NCI-H345 treated with DMSO at 0.1 percent for 48 hours (cell line): Measurements from ENCODE around the gene SLC6A6.

Experiments
- DNase-seq: peaks from one replicate; lab custom pipeline; 2025; ENCODE audit not compliant: unreplicated experiment; lab: John Stamatoyannopoulos, UW

SLC6A6 gene

GRCh38 chr3:14415501-14415900, 13.1 kb downstream of the SLC6A6 start:
- DNase-seq, result no peak

GRCh38 chr3:14416453-14416852, 14.0 kb downstream of the SLC6A6 start:
- DNase-seq, result no peak

- DNase-seq, result no peak
These were observed 16.2 kb downstream of the SLC6A6 start for GRCh38 chr3:14418296-14419250.

DNA sequence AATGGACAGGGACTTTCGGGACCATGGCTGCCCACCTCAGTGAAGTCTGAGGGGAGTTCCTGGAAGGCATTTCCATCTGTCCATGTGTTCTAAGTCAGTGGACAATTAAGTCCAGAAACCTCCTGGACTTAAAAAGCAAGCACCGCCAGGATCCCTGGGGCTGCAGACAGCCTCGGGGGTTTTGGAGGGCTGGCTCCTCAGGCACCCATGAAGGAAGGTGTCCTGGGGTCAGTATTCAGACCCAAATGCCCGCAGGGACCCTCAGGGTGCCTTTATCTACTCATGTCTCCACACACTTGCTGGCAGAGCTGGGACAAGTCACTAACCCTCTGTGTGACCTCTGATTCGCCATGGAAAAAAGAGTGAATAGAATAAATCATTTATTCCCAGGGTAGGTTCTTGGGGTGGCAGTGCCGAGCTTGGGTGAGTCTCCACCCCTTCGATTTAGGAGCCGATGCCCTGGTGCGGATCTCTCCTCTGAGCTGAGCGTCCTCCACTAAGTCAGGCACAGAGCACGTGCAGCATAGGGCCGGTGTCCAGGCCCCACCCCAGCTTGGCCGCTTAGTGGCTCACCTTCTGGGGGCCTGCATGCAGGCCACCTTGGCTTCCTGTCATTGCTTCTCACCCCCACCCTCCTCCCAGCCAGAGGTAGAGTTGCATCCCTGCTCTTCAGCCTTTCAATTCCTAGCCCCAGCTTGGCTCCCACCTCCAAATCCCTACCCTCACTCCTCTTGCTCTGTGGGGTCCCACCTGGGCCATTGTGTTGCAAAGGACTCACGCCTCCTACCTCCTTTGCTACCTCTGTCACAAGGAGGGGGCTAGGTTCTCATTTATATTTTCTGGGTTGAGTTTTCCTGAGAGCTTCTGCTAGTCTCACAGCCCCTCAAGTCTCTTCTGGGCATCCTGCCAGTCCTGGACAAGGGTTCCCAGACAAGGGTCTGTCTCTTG, 19.9 kb downstream of the SLC6A6 start:
- DNase-seq, result no peak

- DNase-seq, result no peak
These were observed 20.9 kb downstream of the SLC6A6 start for GRCh38 chr3:14423197-14423743.

GRCh38 chr3:14423963-14424362, 21.6 kb downstream of the SLC6A6 start:
- DNase-seq, result no peak

DNA sequence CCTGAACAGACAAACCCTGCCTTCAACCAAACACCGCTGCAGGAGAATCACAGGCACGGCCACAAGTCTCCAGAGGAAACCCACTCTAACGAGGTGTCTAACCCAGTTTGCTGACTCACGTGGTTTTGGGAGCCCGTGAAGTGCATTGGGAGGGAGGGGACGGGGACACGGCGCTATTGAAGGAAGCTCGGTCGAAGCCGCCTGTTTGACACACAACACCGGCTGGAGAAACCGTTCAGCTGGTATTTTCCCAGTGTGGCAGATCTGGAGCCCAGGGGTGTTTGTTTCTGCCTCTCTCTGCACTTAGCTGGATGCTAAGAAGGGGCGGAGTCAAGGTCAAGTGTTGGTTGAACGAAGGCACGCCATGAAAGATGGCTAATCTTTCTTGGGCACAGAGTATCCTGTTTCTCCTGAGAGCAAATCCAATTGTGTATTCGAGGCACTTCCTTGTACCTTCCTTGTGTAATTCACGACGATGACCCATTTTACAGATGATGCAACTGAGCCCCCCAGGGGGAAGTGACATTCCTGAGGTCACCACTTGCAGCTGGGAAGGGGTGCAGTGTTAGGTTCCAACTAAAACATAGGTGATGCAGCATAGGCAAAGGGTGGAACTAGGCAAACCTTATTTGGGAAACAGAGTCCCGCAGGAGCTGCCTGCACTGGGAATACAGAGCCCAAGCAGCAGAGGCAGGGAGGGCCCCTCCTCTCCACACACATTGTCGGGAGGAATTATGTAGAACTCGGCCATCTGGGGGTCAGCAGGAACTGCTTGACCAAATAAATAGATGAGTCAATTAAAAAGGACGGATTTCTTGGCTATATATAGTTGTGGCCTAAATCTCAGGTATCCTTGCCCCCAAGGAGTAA, 22.5 kb downstream of the SLC6A6 start:
- no peak for DNase-seq

GRCh38 chr3:14425581-14426304, 23.3 kb downstream of the SLC6A6 start:
- no peak for DNase-seq

DNA sequence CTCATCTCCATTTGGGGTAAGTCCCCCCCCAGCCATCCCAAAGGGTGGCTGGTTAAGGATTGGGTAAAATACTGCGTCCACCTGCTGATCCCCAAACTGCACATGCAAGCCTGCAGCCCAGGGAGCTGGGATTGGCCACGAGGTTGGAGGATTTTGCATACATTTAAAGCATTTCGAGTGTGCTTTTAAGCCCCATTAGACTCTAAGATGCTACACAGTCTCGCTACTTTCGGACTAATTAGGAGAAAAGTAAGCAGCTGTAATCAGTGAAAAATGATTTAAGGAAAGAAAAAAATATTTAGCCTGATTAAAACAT, 23.9 kb downstream of the SLC6A6 start:
- no peak for DNase-seq

GRCh38 chr3:14428087-14429033, 26.0 kb downstream of the SLC6A6 start:
- DNase-seq, result no peak

DNA sequence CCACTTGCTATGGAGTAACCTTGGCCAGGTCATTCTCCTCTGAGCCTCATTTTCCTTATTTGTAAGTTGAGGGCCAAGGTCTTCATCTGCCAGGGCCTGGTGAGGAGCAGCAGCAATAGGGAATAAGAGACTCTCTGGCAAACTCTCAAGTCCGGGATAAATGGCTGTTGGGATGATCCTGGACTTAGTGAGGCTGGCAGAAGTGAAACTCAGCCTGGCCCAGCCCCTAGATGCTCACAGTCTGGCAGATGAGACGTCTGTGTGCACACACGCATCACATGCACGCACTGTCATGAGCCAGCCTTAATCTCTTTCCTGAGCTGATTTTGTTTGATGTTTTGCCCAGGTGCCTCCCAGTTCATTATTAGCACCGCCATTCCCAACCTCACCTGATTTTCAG, 26.8 kb downstream of the SLC6A6 start:
- no peak for DNase-seq

DNA sequence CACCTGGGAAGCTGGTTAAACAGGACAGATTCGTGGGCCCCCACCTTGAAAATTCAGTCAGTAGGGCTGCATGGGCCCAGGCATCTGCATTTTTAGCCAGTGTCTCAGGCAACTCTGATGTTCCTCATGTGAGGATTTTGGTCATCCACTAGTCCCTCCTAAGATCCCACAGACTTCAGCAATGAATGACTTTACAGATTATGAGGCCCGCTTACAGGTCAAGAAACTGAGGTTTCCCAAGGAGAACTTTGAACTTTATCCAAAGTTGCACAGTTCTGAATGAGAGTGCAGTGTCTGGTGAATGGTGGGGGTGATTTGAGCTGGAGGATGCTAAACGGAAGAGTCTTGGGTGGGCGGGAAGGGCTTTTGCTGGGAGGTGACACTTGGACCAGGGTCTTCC, 27.2 kb downstream of the SLC6A6 start:
- DNase-seq, result no peak

DNA sequence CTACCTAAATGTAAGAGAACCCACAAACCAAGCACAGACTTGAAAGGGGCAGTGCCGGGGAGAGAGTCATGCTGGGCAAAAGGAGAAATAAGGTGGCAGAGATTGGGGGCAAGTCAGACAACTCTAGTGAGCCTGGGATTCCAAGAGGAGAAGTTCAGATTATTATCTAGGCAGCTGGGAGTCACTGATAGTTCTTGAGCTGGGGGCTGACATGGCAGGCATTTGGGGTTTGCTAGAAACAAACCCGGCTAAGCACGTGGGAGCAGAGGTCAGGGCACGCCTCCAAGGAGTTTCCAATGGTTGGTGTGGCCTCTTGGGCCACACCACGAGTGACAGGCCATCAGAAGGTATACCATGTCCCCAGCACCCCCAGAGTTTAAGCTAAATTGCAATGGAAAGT, 27.6 kb downstream of the SLC6A6 start:
- no peak for DNase-seq

GRCh38 chr3:14430706-14431451, 28.5 kb downstream of the SLC6A6 start:
- no peak for DNase-seq

GRCh38 chr3:14431452-14431916, 29.1 kb downstream of the SLC6A6 start:
- no peak for DNase-seq

GRCh38 chr3:14431917-14432834, 29.8 kb downstream of the SLC6A6 start:
- DNase-seq, result no peak

DNA sequence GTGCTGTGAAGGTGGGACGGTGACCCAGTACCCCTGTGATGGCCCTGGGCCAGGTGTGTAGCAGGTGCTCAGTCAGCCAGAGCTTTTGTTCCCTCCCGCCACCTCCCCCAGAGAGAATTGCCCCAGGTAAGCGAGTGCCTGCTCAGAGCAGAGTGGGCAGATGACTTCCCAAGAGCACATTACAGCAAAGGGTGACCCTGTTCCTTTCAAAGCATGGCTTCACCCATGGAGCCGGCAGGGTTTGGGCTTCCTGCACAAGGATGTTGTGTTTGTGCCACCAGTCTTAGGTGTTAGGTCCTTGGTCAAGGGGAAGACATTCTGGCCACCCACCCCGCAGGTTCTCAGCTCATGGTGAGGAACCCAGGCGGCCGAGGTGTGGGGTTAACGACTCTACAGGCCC, 30.7 kb downstream of the SLC6A6 start:
- no peak for DNase-seq
